Measurements from ENCODE around the gene PADI6.

Gene PADI6

GRCh38 chr1:17442841-17443240 lies 70.8 kb downstream of the PADI6 start:
- Histone ChIP-seq H3K27ac (no peak overlapping the region), H3K4me3 (no peak overlapping the region), H3K9me3 (no peaks in the 10 kb centered on the region), H3K27me3 (peaks cover 0 to 7% of the 10 kb centered on the region in 2 donors), H3K4me1 (peaks cover 0 to 14% (median 6%) of the 10 kb centered on the region in 4 donors), H3K36me3 (no peaks in the 10 kb centered on the region)
- no peak for DNase-seq
- TF ChIP-seq CTCF (IDR thresholded peaks at IDR 0.05), result no peak
- intact Hi-C loops (cut with DNase I; ENCODE audit: low total_unique reads), result no loop called here

GRCh38 chr1:17447501-17447992 lies 75.6 kb downstream of the PADI6 start:
- TF ChIP-seq CTCF (IDR thresholded peaks at IDR 0.05), result no peak
- no peaks in the 10 kb centered on the region for H3K4me1 ChIP-seq
- H3K9me3 ChIP-seq, result no peaks in the 10 kb centered on the region
- H3K4me3 ChIP-seq, result no peak overlapping the region
- H3K36me3 ChIP-seq, result no peaks in the 10 kb centered on the region
- no peak overlapping the region for H3K27ac ChIP-seq
- intact Hi-C loops (cut with DNase I; ENCODE audit: low total_unique reads), result no loop called here
- DNase-seq, result no peak
- peaks cover 0 to 22% of the 10 kb centered on the region in 2 donors for H3K27me3 ChIP-seq
